NCI-H460 (cell line): Measurements from ENCODE around the gene TSPAN1. TPM values are rescaled to one million over a fixed set of nuclear protein-coding genes. Genes with fewer than 3 reads are reported as not detected.
"Not testable (repeated sequence)": the region's sequence is repeated elsewhere in the genome, so short reads cannot be mapped to it uniquely, and the experiment has no call there.

Experiments used
- DNase-seq: peaks from one replicate; pipeline ENCODE4 v3.0.0-alpha.2; 2016; ENCODE audit warnings: low read depth; ENCODE audit errors: extremely low read depth
- small RNA-seq, 2 experiments: library from RNA; depleted of rRNA; stranded (forward); fragments of <200 nt; gene quantifications; one replicate each; pipeline ENCODE3, GENCODE V24; 2014
- total RNA-seq: library from RNA; depleted of rRNA; stranded (reverse); fragments of >200 nt; shearing (Covaris generic); gene quantifications from 2 replicates; pipeline ENCODE4 v1.2.3, GENCODE V29; 2014; rRNA removed

TSPAN1 gene
- total RNA-seq, 1 experiment from 2014 or later, result 0.07 TPM

GRCh38 chr1:46211051-46211450 is 36.2 kb downstream of the TSPAN1 start:
- DNase-seq, result no peak

- no peak for DNase-seq
Measured at GRCh38 chr1:46215504-46215903, 40.6 kb downstream of the TSPAN1 start.

GRCh38 chr1:46218443-46218842 is 43.6 kb downstream of the TSPAN1 start:
- DNase-seq, result no peak

- no peak for DNase-seq
Measured at GRCh38 chr1:46219551-46220520, 44.9 kb downstream of the TSPAN1 start.

GRCh38 chr1:46220808-46221207 is 45.9 kb downstream of the TSPAN1 start:
- no peak for DNase-seq

- no peak for DNase-seq
Measured at GRCh38 chr1:46221749-46222148, 46.9 kb downstream of the TSPAN1 start.

GRCh38 chr1:46223055-46223454 is 48.2 kb downstream of the TSPAN1 start:
- not testable (repeated sequence) for DNase-seq

- peak; percentile 69 for DNase-seq
Measured at GRCh38 chr1:46223472-46223943, 48.6 kb downstream of the TSPAN1 start.

- DNase-seq, result no peak
Measured at GRCh38 chr1:46224966-46225365, 50.1 kb downstream of the TSPAN1 start.

GRCh38 chr1:46231231-46231630 is 56.3 kb downstream of the TSPAN1 start:
- DNase-seq, result not testable (repeated sequence)

Small RNAs within 50 kb of the gene (small RNA-seq; reads per million reads assigned to genes)
- 0 reads per million in 2 experiments for gene AL672043.1

Other genes with a start within 250 kb of the TSPAN1 start
- 1.8 and 2.9 TPM in 2 replicates for gene PIK3R3, start 42.5 kb upstream of the TSPAN1 start, total RNA-seq
- gene P3R3URF, start 1.4 kb downstream of the TSPAN1 start, total RNA-seq, result not detected in 2 replicates
- gene POMGNT1, start 23.3 kb downstream of the TSPAN1 start, total RNA-seq, result 43.7 and 47.5 TPM in 2 replicates
- not detected in 2 replicates for gene LURAP1, start 28.2 kb downstream of the TSPAN1 start, total RNA-seq
- 5.3 and 6.6 TPM in 2 replicates for gene RAD54L, start 72.7 kb downstream of the TSPAN1 start, total RNA-seq
- 46.7 and 50.4 TPM in 2 replicates for gene LRRC41, start 128.5 kb downstream of the TSPAN1 start, total RNA-seq
- 655 and 672 TPM in 2 replicates for gene UQCRH, start 128.6 kb downstream of the TSPAN1 start, total RNA-seq
- gene NSUN4, start 165.7 kb downstream of the TSPAN1 start, total RNA-seq, result 24.7 and 25.8 TPM in 2 replicates
- gene FAAH, start 219.2 kb downstream of the TSPAN1 start, total RNA-seq, result 0.17 and 0.54 TPM in 2 replicates